ENCODE data around the gene ZNF526. TPM values are rescaled to one million over a fixed set of nuclear protein-coding genes. Genes with fewer than 3 reads are reported as not detected.

Gene ZNF526
- total and polyA plus RNA-seq, 9 of the 15 experiments (the other 6 are each of a cell fraction or from before 2014, with no cell fraction given), result 1.3 to 17.9 (median 6.2) TPM

- no TSS peak for BruUV-seq (replicated peaks)
- POLR2A ChIA-PET, result interaction anchor here (0.6 to 11.7 kb wide), 8 partner anchors 9 to 382 kb away, joined by 3 to 116 read pairs (median 10); partner anchors contain the start of genes DEDD2 and RPS19
- no peak for ATAC-seq
- Histone ChIP-seq H3K4me1 (replicated peaks in 1 of 2; ENCODE audit: control insufficient read depth in 2 of 2, insufficient read depth in 2 of 2, low read length in 2 of 2) (peaks cover 7 to 16% of the 10 kb centered on the region in 2 experiments; a peak in 4 of 5 replicates), H3K4me2 (ENCODE audit: insufficient read depth, low read length) (peak overlapping the region; percentile 92), H3K9me3 (replicated peaks; ENCODE audit: control insufficient read depth, insufficient read depth, low read depth, low read length) (no peaks in the 10 kb centered on the region), H3K4me3 (peak overlapping the region; percentile 79), H3K9ac (ENCODE audit: insufficient read depth in 1 of 2, low read depth in 2 of 2, low read length in 2 of 2) (peak overlapping the region; percentile 89 to 95), H3K9me1 (ENCODE audit: control insufficient read depth, insufficient read depth, low read length) (no peaks in the 10 kb centered on the region), H3K27me3 (ENCODE audit: control insufficient read depth in 2 of 2, insufficient read depth in 2 of 2, low read length in 2 of 2) (no peaks in the 10 kb centered on the region), H3K79me2 (ENCODE audit: control insufficient read depth, insufficient read depth, low read length) (peaks cover 49% of the 10 kb centered on the region), H4K20me1 (replicated peaks; ENCODE audit: control insufficient read depth, insufficient read depth, low read length) (no peaks in the 10 kb centered on the region), H3K36me3 (ENCODE audit: control insufficient read depth, insufficient read depth, low read length) (peaks cover 35% of the 10 kb centered on the region), H3K27ac (ENCODE audit: extremely low read depth, low read depth, low read length) (peak overlapping the region; percentile 84), H2AFZ (ENCODE audit: low read depth, low read length) (peak overlapping the region; percentile 11; the same call in 1 of the 2 replicates)
- 0% methylated on average over 11 of the region's 49 CpGs for WGBS (ENCODE audit: insufficient coverage, low coverage, missing lambda C conversion rate)
- DNase-seq (ENCODE audit: extremely low read depth in 1 of 4, low spot score in 3 of 4), result peak in 1 of 4 experiments; percentile 35
- in situ Hi-C loops (cut with MboI), result no loop called here
- CTCF ChIA-PET (ENCODE audit: low intra/inter-chr PET ratio), result no interaction called here
- FAIRE-seq, result no peak
- intact Hi-C loops (cut with micrococcal nuclease), result loop anchor here (2.0 to 5.0 kb wide), 3 partner anchors 21 to 55 kb away; partner anchors contain the start of gene ZNF526
- TF ChIP-seq ZNF311 (CRISPR knock-in tag; IDR thresholded peaks at IDR 0.05) (no peak), SMAD4 (CRISPR knock-in tag; conservative IDR thresholded peaks at IDR 0.05) (0 out of 2 replicates have a peak, but pooled peaks have one; percentile 38), CHD1 (IDR thresholded peaks at IDR 0.05; ENCODE audit: low read length) (peak; percentile 36), GATAD2B (IDR thresholded peaks at IDR 0.05; ENCODE audit: borderline replicate concordance) (peak; percentile 91), NCOA2 (IDR thresholded peaks at IDR 0.05; ENCODE audit: partially characterized antibody in 2 of 2) (no peak), EWSR1 (IDR thresholded peaks at IDR 0.05; ENCODE audit: borderline replicate concordance, low read depth, partially characterized antibody) (no peak), REST (IDR thresholded peaks at IDR 0.05; ENCODE audit: borderline replicate concordance) (no peak), REST (CRISPR knock-in tag; IDR thresholded peaks at IDR 0.05; ENCODE audit: low read depth) (0 out of 2 replicates have a peak, but pooled peaks have one; percentile 12), SIN3B (IDR thresholded peaks at IDR 0.05; ENCODE audit: low read depth) (peak; percentile 72; the same call in 1 of the 2 replicates), ZNF583 (CRISPR knock-in tag; IDR thresholded peaks at IDR 0.05) (no peak), HMGXB4 (CRISPR knock-in tag; IDR thresholded peaks at IDR 0.05) (0 out of 2 replicates have a peak, but pooled peaks have one; percentile 26), PHF21A (IDR thresholded peaks at IDR 0.05; ENCODE audit: borderline replicate concordance, low read depth) (no peak), CBX5 (IDR thresholded peaks at IDR 0.05; ENCODE audit: borderline replicate concordance, low read depth) (no peak), PURB (CRISPR knock-in tag; IDR thresholded peaks at IDR 0.05; ENCODE audit: low read depth) (no peak)
Measured at GRCh38 chr19:42242069-42242511, 22.0 kb downstream of the ZNF526 start.

Data from K562 (cell line).